Measurements from ENCODE around the gene MYO5A.
"Not testable (repeated sequence)": the region's sequence is repeated elsewhere in the genome, so short reads cannot be mapped to it uniquely, and the experiment has no call there.

Gene MYO5A

GRCh38 chr15:52443205-52443604, 85.5 kb downstream of the MYO5A start:
- H3K36me3 ChIP-seq (ENCODE audit: insufficient read depth, low read length); H3K9ac ChIP-seq (ENCODE audit: low read depth, low read length); H3K4me1 ChIP-seq (ENCODE audit: insufficient read depth, low read length): not testable (repeated sequence)
- H3K9me3 ChIP-seq (ENCODE audit: control insufficient read depth, insufficient read depth, low read length), result peaks cover 12% of the 10 kb centered on the region

DNA sequence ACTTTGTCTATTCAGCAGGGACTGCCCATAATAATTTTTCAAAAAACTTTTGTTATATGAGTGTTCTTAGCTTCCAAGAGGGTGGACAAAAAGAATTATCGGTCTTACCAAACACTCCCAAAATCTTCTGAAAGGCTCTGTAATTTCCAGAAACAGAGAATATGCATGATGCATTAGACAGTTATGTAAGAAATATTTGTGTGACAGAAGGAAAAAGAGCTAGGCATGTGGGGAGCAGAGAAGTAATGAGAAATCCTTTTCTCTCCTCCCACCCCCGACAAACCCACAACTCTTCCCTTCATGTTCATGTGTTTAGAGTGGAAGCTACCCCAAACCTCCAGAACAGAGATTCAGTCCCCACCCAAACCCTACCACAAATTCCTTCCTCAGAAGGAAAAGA, 86.8 kb downstream of the MYO5A start:
- no peak overlapping the region for H3K9ac ChIP-seq (ENCODE audit: low read depth, low read length)
- peaks cover 10% of the 10 kb centered on the region; the same call in 1 of the 2 replicates for H3K4me1 ChIP-seq (ENCODE audit: insufficient read depth, low read length)
- H3K9me3 ChIP-seq (ENCODE audit: control insufficient read depth, insufficient read depth, low read length), result peaks cover 10% of the 10 kb centered on the region
- H3K36me3 ChIP-seq (ENCODE audit: insufficient read depth, low read length), result no peaks in the 10 kb centered on the region; the same call in 1 of the 2 replicates

GRCh38 chr15:52440946-52441345, 87.7 kb downstream of the MYO5A start:
- H3K36me3 ChIP-seq (ENCODE audit: insufficient read depth, low read length), result no peaks in the 10 kb centered on the region; the same call in 1 of the 2 replicates
- H3K9ac ChIP-seq (ENCODE audit: low read depth, low read length), result no peak overlapping the region
- H3K9me3 ChIP-seq (ENCODE audit: control insufficient read depth, insufficient read depth, low read length), result peaks cover 6% of the 10 kb centered on the region; the same call in 1 of the 2 replicates
- H3K4me1 ChIP-seq (ENCODE audit: insufficient read depth, low read length), result peaks cover 10% of the 10 kb centered on the region; the same call in 1 of the 2 replicates

- Histone ChIP-seq H3K36me3 (ENCODE audit: insufficient read depth, low read length) (no peaks in the 10 kb centered on the region), H3K4me1 (ENCODE audit: insufficient read depth, low read length) (peaks cover 6% of the 10 kb centered on the region; the same call in 1 of the 2 replicates), H3K9ac (ENCODE audit: low read depth, low read length) (no peak overlapping the region)
Observed at GRCh38 chr15:52440414-52440813, 88.3 kb downstream of the MYO5A start.

DNA sequence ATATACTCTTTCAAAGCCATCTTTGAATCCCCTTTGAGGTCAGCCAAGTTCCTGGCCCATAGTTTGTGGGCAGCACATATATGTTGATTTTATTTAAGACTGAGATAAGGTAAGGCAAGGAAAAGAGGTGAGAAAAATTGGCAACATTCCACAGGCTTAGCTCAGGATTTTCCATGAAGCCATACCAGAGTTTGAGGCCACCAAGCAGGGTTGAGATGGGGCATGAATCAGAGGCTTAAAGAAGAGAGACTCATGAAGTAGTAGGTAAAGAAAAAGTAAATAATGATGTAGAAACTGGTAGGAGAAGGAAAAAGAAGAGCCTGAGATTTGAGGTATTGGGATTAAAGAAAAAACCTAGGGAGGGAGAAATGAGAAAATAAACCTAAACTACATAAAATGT, 89.2 kb downstream of the MYO5A start:
- H3K36me3 ChIP-seq (ENCODE audit: insufficient read depth, low read length), result no peaks in the 10 kb centered on the region
- H3K9me3 ChIP-seq (ENCODE audit: control insufficient read depth, insufficient read depth, low read length), result no peaks in the 10 kb centered on the region
- no peak overlapping the region for H3K9ac ChIP-seq (ENCODE audit: low read depth, low read length)
- H3K4me1 ChIP-seq (ENCODE audit: insufficient read depth, low read length), result peaks cover 4% of the 10 kb centered on the region; the same call in 1 of the 2 replicates

More at GRCh38 chr15:52440414-52440813, 88.3 kb downstream of the MYO5A start:
- peaks cover 2% of the 10 kb centered on the region; the same call in 1 of the 2 replicates for H3K9me3 ChIP-seq (ENCODE audit: control insufficient read depth, insufficient read depth, low read length)

GRCh38 chr15:52439042-52439441, 89.6 kb downstream of the MYO5A start:
- not testable (repeated sequence) for H3K4me1 ChIP-seq (ENCODE audit: insufficient read depth, low read length); H3K9ac ChIP-seq (ENCODE audit: low read depth, low read length); H3K9me3 ChIP-seq (ENCODE audit: control insufficient read depth, insufficient read depth, low read length); H3K36me3 ChIP-seq (ENCODE audit: insufficient read depth, low read length)

DNA sequence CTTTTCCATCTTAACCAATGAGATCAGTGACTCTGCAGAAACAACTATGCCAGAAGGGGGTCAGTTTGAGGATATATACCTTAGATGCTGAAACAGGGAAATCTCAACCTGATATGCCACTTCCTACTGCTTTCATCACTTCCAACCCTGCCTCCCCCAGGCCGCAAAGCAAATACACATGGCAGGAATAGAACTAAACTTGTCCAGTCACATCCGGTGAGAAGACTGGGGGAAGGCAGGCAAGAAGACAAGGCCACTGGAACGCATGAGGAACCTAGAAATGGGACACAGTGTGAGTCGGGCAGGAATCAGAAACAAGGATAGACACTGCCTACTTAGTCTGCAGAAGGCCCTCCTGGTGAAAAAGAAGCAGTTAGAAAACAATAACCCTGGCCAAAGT, 90.6 kb downstream of the MYO5A start:
- H3K36me3 ChIP-seq (ENCODE audit: insufficient read depth, low read length), result no peaks in the 10 kb centered on the region
- H3K4me1 ChIP-seq (ENCODE audit: insufficient read depth, low read length), result peaks cover 4% of the 10 kb centered on the region; the same call in 1 of the 2 replicates
- no peak overlapping the region for H3K9ac ChIP-seq (ENCODE audit: low read depth, low read length)
- no peaks in the 10 kb centered on the region for H3K9me3 ChIP-seq (ENCODE audit: control insufficient read depth, insufficient read depth, low read length)

- no peaks in the 10 kb centered on the region for H3K9me3 ChIP-seq (ENCODE audit: control insufficient read depth, insufficient read depth, low read length)
- H3K36me3 ChIP-seq (ENCODE audit: insufficient read depth, low read length), result no peaks in the 10 kb centered on the region
- H3K4me1 ChIP-seq (ENCODE audit: insufficient read depth, low read length), result peaks cover 4% of the 10 kb centered on the region; the same call in 1 of the 2 replicates
- no peak overlapping the region for H3K9ac ChIP-seq (ENCODE audit: low read depth, low read length)
Observed at GRCh38 chr15:52437646-52438045, 91.0 kb downstream of the MYO5A start.

DNA sequence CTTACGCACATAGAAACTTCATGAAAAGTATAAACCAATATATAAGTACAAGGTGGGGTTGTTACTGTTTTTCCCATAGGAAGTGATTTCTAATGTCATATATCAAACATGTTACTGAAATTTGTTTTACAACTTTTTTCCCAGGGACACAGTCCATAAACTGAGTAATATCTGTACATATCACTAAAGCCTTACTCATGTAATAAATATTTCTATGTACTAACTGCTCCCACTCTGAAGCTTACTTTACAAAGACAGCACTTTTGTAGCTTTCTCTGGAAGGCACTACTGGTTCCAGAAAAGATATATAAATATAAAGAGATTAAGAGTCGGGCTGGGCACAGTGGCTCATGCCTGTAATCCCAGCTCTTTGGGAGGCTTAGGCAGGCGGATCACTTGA, 91.7 kb downstream of the MYO5A start:
- H3K9ac ChIP-seq (ENCODE audit: low read depth, low read length), result no peak overlapping the region
- peaks cover 4% of the 10 kb centered on the region; the same call in 1 of the 2 replicates for H3K4me1 ChIP-seq (ENCODE audit: insufficient read depth, low read length)
- H3K9me3 ChIP-seq (ENCODE audit: control insufficient read depth, insufficient read depth, low read length), result no peaks in the 10 kb centered on the region
- H3K36me3 ChIP-seq (ENCODE audit: insufficient read depth, low read length), result no peaks in the 10 kb centered on the region

GRCh38 chr15:52434885-52435284, 93.8 kb downstream of the MYO5A start:
- Histone ChIP-seq H3K36me3 (ENCODE audit: insufficient read depth, low read length) (no peaks in the 10 kb centered on the region), H3K9ac (ENCODE audit: low read depth, low read length) (no peak overlapping the region), H3K4me1 (ENCODE audit: insufficient read depth, low read length) (peaks cover 4% of the 10 kb centered on the region; the same call in 1 of the 2 replicates), H3K9me3 (ENCODE audit: control insufficient read depth, insufficient read depth, low read length) (no peaks in the 10 kb centered on the region)

DNA sequence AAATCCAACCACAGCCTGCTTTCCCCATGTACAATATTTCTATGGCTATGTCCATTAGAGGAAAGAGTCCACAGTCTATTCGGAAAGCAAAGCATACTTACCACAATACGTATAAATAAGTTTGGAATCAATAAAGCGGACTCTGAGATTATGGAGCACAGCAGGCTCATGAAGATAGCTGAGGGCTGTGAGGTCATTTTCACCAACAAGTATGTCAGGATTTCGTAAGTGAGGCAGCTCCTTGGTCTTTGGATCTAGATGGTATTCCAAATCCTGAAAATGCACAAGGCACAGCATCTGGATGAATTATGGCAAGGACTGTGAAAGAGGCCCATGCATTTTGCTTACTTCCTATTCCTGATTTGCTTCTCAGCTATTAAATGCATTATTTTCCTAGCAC, 100.4 kb downstream of the MYO5A start:
- no peaks in the 10 kb centered on the region for H3K36me3 ChIP-seq (ENCODE audit: insufficient read depth, low read length)
- H3K4me1 ChIP-seq (ENCODE audit: insufficient read depth, low read length), result no peaks in the 10 kb centered on the region
- no peak overlapping the region for H3K9ac ChIP-seq (ENCODE audit: low read depth, low read length)
- H3K9me3 ChIP-seq (ENCODE audit: control insufficient read depth, insufficient read depth, low read length), result no peaks in the 10 kb centered on the region

GRCh38 chr15:52427804-52428203, 100.9 kb downstream of the MYO5A start:
- Histone ChIP-seq H3K4me1 (ENCODE audit: insufficient read depth, low read length) (no peaks in the 10 kb centered on the region), H3K36me3 (ENCODE audit: insufficient read depth, low read length) (no peaks in the 10 kb centered on the region), H3K9me3 (ENCODE audit: control insufficient read depth, insufficient read depth, low read length) (no peaks in the 10 kb centered on the region), H3K9ac (ENCODE audit: low read depth, low read length) (no peak overlapping the region)

DNA sequence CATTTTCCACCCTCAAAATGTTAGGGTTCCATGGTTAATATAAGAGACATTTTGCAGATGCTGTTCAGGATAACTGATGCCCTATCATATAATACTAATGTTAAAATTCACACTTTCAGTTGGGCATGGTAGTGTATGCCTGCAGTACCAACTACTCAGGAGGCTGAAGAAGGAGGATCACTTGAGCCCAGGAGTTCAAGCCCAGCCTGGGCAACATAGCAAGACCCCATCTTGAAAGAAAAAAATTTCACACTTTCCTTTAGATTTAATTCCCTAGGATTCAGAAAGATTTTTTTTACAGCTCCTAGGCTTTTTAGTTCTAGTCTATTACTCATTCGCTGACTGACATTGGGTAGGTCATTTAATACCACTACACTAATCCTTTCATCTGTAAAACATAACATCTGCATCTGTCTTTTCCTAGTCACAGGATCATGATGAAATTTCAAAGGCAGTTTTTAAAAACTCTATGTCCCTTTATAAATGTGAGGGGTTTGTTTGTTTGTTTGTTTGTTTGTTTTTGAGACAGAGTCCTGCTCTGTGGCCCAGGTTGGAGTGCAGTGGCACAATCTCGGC, 103.7 kb downstream of the MYO5A start:
- Histone ChIP-seq H3K4me1 (ENCODE audit: insufficient read depth, low read length) (no peaks in the 10 kb centered on the region), H3K9me3 (ENCODE audit: control insufficient read depth, insufficient read depth, low read length) (no peaks in the 10 kb centered on the region), H3K36me3 (ENCODE audit: insufficient read depth, low read length) (no peaks in the 10 kb centered on the region), H3K9ac (ENCODE audit: low read depth, low read length) (no peak overlapping the region)

DNA sequence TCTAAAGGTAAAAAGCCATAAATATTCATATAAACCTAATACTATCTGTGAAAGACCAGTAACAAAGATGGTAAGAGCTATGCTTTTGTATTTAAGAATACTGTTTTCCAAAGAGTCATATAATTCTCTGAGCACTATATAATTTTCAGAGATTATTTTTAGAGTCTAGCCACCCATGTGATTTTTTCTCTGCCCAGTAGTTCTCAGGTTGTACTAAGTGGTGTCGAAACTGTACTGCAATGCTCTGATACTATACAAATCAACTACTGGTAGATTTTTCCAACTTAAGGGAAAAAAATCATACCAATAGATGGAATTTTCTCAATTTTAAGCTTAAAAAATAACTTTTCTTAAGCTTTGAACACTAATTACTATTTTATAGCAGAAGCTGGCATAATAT, 104.8 kb downstream of the MYO5A start:
- Histone ChIP-seq H3K9ac (ENCODE audit: low read depth, low read length) (no peak overlapping the region), H3K4me1 (ENCODE audit: insufficient read depth, low read length) (no peaks in the 10 kb centered on the region), H3K9me3 (ENCODE audit: control insufficient read depth, insufficient read depth, low read length) (no peaks in the 10 kb centered on the region), H3K36me3 (ENCODE audit: insufficient read depth, low read length) (no peaks in the 10 kb centered on the region)

GRCh38 chr15:52422001-52422400, 106.7 kb downstream of the MYO5A start:
- no peaks in the 10 kb centered on the region for H3K36me3 ChIP-seq (ENCODE audit: insufficient read depth, low read length)
- no peaks in the 10 kb centered on the region for H3K4me1 ChIP-seq (ENCODE audit: insufficient read depth, low read length)
- no peaks in the 10 kb centered on the region for H3K9me3 ChIP-seq (ENCODE audit: control insufficient read depth, insufficient read depth, low read length)
- H3K9ac ChIP-seq (ENCODE audit: low read depth, low read length), result no peak overlapping the region

All from ES-I3 (cell line).